Stimulated activated naive CD8-positive, alpha-beta T cell treated with anti-CD3 and anti-CD28 coated beads, Interleukin-15, amount 100 ng/mL, for 72 hours (primary cell): ENCODE results near the gene ONECUT2.
"Not testable (repeated sequence)": the region's sequence is repeated elsewhere in the genome, so short reads cannot be mapped to it uniquely, and the experiment has no call there.

Experiments
- ATAC-seq: fragments of 150-1000 bp; cut with Tn5 transposase; 2 replicates; pipeline ENCODE4 v1.10.0; 2021; ENCODE audit warnings: mild to moderate bottlenecking, moderate library complexity
- DNase-seq, 2 donors: peaks; one replicate each; pipeline ENCODE4 v3.0.0; 2021 to 2022
- H3K27ac Mint-ChIP-seq, 2 donors: one replicate each; pipeline ENCODE4 v1.8.0; 2022; ENCODE audit warnings: mild to moderate bottlenecking in 2 of 2, mixed read lengths in 2 of 2, moderate library complexity in 2 of 2
- H3K27me3 Mint-ChIP-seq: one replicate; pipeline ENCODE4 v1.8.0; 2022; ENCODE audit warnings: mixed read lengths
- H3K4me1 Mint-ChIP-seq: one replicate; pipeline ENCODE4 v1.8.0; 2022; ENCODE audit warnings: mild to moderate bottlenecking, mixed read lengths
- H3K4me3 Mint-ChIP-seq, 2 donors: one replicate each; pipeline ENCODE4 v1.8.0; 2022; ENCODE audit warnings: mild to moderate bottlenecking in 2 of 2, mixed read lengths in 2 of 2, moderate library complexity in 1 of 2
- H3K9me3 Mint-ChIP-seq, 2 donors: one replicate each; pipeline ENCODE4 v1.8.0; 2022; ENCODE audit warnings: mixed read lengths in 2 of 2

ONECUT2 gene

GRCh38 chr18:57434536-57435494, at the start of gene ONECUT2:
Gene ONECUT2 (plus strand): TSS chr18:57435374. CDS start chr18:57435717, 343 bp downstream.
- H3K27ac Mint-ChIP-seq, result peak within 1 kb of the TSS in 1 of 2 donors; percentile 61
- H3K4me3 Mint-ChIP-seq, result peak within 1 kb of the TSS; percentile 77 to 87
- peak; percentile 77 to 79 for DNase-seq
- ATAC-seq, result peak; percentile 84
- H3K9me3 Mint-ChIP-seq, result peaks cover 0 to 13% of the 10 kb centered on the region in 2 donors
- peaks cover 98% of the 10 kb centered on the region for H3K27me3 Mint-ChIP-seq
- H3K4me1 Mint-ChIP-seq, result peaks cover 60% of the 10 kb centered on the region

- no peaks in the 10 kb centered on the region for H3K4me1 Mint-ChIP-seq
- DNase-seq (no peak), ATAC-seq (no peak)
- no peak overlapping the region for H3K4me3 Mint-ChIP-seq
- H3K9me3 Mint-ChIP-seq, result peaks cover 0 to 5% of the 10 kb centered on the region in 2 donors
- peaks cover 32% of the 10 kb centered on the region for H3K27me3 Mint-ChIP-seq
- no peak overlapping the region for H3K27ac Mint-ChIP-seq
These were observed 45.9 kb upstream of the ONECUT2 start for GRCh38 chr18:57389271-57389670.

- Mint-ChIP-seq H3K27ac (no peak overlapping the region), H3K9me3 (peaks cover under 1 to 5% of the 10 kb centered on the region in 2 donors), H3K4me1 (no peaks in the 10 kb centered on the region), H3K27me3 (peaks cover 37% of the 10 kb centered on the region), H3K4me3 (no peak overlapping the region)
- ATAC-seq (no peak), DNase-seq (no peak)
These were observed 45.1 kb upstream of the ONECUT2 start for GRCh38 chr18:57390044-57390443.

GRCh38 chr18:57394749-57395148, 40.4 kb upstream of the ONECUT2 start:
- not testable (repeated sequence) for H3K27ac Mint-ChIP-seq, DNase-seq, H3K4me1 Mint-ChIP-seq, H3K4me3 Mint-ChIP-seq, ATAC-seq
- Mint-ChIP-seq H3K9me3 (peaks cover 10 to 14% of the 10 kb centered on the region in 2 donors), H3K27me3 (peaks cover 34% of the 10 kb centered on the region)

GRCh38 chr18:57396831-57397230, 38.3 kb upstream of the ONECUT2 start:
- H3K27me3 Mint-ChIP-seq, result peaks cover 23% of the 10 kb centered on the region

GRCh38 chr18:57397440-57398132, 37.6 kb upstream of the ONECUT2 start:
- H3K4me1 Mint-ChIP-seq, result no peaks in the 10 kb centered on the region
- DNase-seq (no peak), ATAC-seq (no peak)
- H3K27ac Mint-ChIP-seq, result no peak overlapping the region
- peaks cover 10 to 14% of the 10 kb centered on the region in 2 donors for H3K9me3 Mint-ChIP-seq
- peaks cover 28% of the 10 kb centered on the region for H3K27me3 Mint-ChIP-seq
- no peak overlapping the region for H3K4me3 Mint-ChIP-seq

More at GRCh38 chr18:57396831-57397230, 38.3 kb upstream of the ONECUT2 start:
- H3K4me3 Mint-ChIP-seq, ATAC-seq, DNase-seq, H3K4me1 Mint-ChIP-seq, H3K27ac Mint-ChIP-seq: not testable (repeated sequence)
- peaks cover 10 to 14% of the 10 kb centered on the region in 2 donors for H3K9me3 Mint-ChIP-seq

GRCh38 chr18:57404345-57404744, 30.8 kb upstream of the ONECUT2 start:
- ATAC-seq, result no peak
- Mint-ChIP-seq H3K27me3 (peaks cover 32% of the 10 kb centered on the region), H3K4me3 (no peak overlapping the region), H3K4me1 (no peaks in the 10 kb centered on the region), H3K9me3 (peaks cover 9 to 17% of the 10 kb centered on the region in 2 donors), H3K27ac (no peak overlapping the region)
- no peak for DNase-seq

- Mint-ChIP-seq H3K27ac (no peak overlapping the region), H3K27me3 (peaks cover 34% of the 10 kb centered on the region), H3K4me3 (no peak overlapping the region), H3K9me3 (peaks cover 13 to 22% of the 10 kb centered on the region in 2 donors), H3K4me1 (no peaks in the 10 kb centered on the region)
- DNase-seq (no peak), ATAC-seq (no peak)
These were observed 25.5 kb upstream of the ONECUT2 start for GRCh38 chr18:57409650-57410049.

- DNase-seq (no peak), ATAC-seq (no peak)
- peaks cover 13 to 22% of the 10 kb centered on the region in 2 donors for H3K9me3 Mint-ChIP-seq
- no peak overlapping the region for H3K27ac Mint-ChIP-seq
- H3K27me3 Mint-ChIP-seq, result peaks cover 42% of the 10 kb centered on the region
- H3K4me1 Mint-ChIP-seq, result no peaks in the 10 kb centered on the region
- no peak overlapping the region for H3K4me3 Mint-ChIP-seq
These were observed 24.4 kb upstream of the ONECUT2 start for GRCh38 chr18:57410749-57411148.

- peaks cover 36% of the 10 kb centered on the region for H3K27me3 Mint-ChIP-seq
- peaks cover 9% of the 10 kb centered on the region in 2 donors for H3K9me3 Mint-ChIP-seq
- ATAC-seq, result no peak
These were observed 18.6 kb upstream of the ONECUT2 start for GRCh38 chr18:57416542-57416941.

GRCh38 chr18:57422313-57422872, 12.8 kb upstream of the ONECUT2 start:
- no peak for ATAC-seq
- no peak overlapping the region for H3K4me3 Mint-ChIP-seq
- no peak overlapping the region for H3K27ac Mint-ChIP-seq
- no peaks in the 10 kb centered on the region for H3K4me1 Mint-ChIP-seq
- H3K27me3 Mint-ChIP-seq, result peaks cover 47% of the 10 kb centered on the region
- H3K9me3 Mint-ChIP-seq, result peaks cover 12 to 14% of the 10 kb centered on the region in 2 donors
- DNase-seq, result no peak

More at GRCh38 chr18:57416542-57416941, 18.6 kb upstream of the ONECUT2 start:
- no peaks in the 10 kb centered on the region for H3K4me1 Mint-ChIP-seq
- no peak overlapping the region for H3K27ac Mint-ChIP-seq
- H3K4me3 Mint-ChIP-seq, result no peak overlapping the region
- DNase-seq, result no peak

- Mint-ChIP-seq H3K9me3 (peaks cover 12 to 14% of the 10 kb centered on the region in 2 donors), H3K27me3 (peaks cover 61% of the 10 kb centered on the region), H3K4me3 (no peak overlapping the region), H3K4me1 (peaks cover 8% of the 10 kb centered on the region), H3K27ac (no peak overlapping the region)
- ATAC-seq (no peak), DNase-seq (no peak)
These were observed 11.4 kb upstream of the ONECUT2 start for GRCh38 chr18:57423821-57424220.

- DNase-seq (no peak), ATAC-seq (no peak)
- Mint-ChIP-seq H3K4me1 (peaks cover 21% of the 10 kb centered on the region), H3K27me3 (peaks cover 74% of the 10 kb centered on the region), H3K4me3 (no peak overlapping the region), H3K9me3 (peaks cover 12 to 26% of the 10 kb centered on the region in 2 donors), H3K27ac (no peak overlapping the region)
These were observed 10.1 kb upstream of the ONECUT2 start for GRCh38 chr18:57425096-57425495.

GRCh38 chr18:57426187-57426586, 9.0 kb upstream of the ONECUT2 start:
- Mint-ChIP-seq H3K27me3 (peaks cover 77% of the 10 kb centered on the region), H3K4me1 (peaks cover 23% of the 10 kb centered on the region), H3K4me3 (no peak overlapping the region), H3K9me3 (peaks cover 6 to 21% of the 10 kb centered on the region in 2 donors), H3K27ac (no peak overlapping the region)
- no peak for DNase-seq
- peak; percentile 84 for ATAC-seq

- peaks cover 79% of the 10 kb centered on the region for H3K27me3 Mint-ChIP-seq
- peak overlapping the region; percentile 60 to 72 for H3K4me3 Mint-ChIP-seq
- H3K27ac Mint-ChIP-seq, result no peak overlapping the region
- H3K4me1 Mint-ChIP-seq, result peaks cover 23% of the 10 kb centered on the region
- ATAC-seq (peak; percentile 61), DNase-seq (peak in 1 of 2 donors; percentile 24)
- peaks cover 0 to 27% of the 10 kb centered on the region in 2 donors for H3K9me3 Mint-ChIP-seq
These were observed 7.6 kb upstream of the ONECUT2 start for GRCh38 chr18:57427429-57428201.
